GM21528 (cell line): ENCODE measurements around the gene PPP1R16B.
"Not testable (repeated sequence)": the region's sequence is repeated elsewhere in the genome, so short reads cannot be mapped to it uniquely, and the experiment has no call there.

ENCODE experiments used
- ATAC-seq: cut with Tn5 transposase; IDR thresholded peaks from one replicate; pipeline ENCODE4 v1.9.1; 2021; ENCODE audit warnings: mild to moderate bottlenecking, moderate library complexity; ENCODE audit not compliant: unreplicated experiment, low FRiP score

The PPP1R16B gene

GRCh38 chr20:38790200-38791053, 15.1 kb upstream of the PPP1R16B start:
- no peak for ATAC-seq

DNA sequence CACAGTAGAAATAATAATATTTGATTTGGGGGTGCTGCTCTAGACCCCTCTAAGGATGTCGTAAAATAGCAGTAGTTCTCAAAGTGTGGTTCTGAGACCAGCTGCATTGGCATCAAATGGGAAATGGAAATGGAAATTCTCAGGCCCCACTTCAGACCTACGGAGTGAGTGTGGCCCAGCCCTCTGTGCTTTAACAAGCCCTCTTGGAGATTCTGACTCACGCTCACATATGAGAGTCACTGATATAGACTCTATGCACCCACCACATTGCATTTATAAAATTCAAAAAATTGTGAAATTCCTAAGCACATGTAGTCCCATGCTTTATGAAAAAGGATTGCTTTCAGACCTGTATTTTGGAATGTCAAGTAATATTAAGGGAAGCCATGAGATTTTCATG, 14.2 kb upstream of the PPP1R16B start:
- ATAC-seq: no peak

- ATAC-seq: no peak
These were observed 13.6 kb upstream of the PPP1R16B start for GRCh38 chr20:38791940-38792339.

- not testable (repeated sequence) for ATAC-seq
These were observed 11.4 kb upstream of the PPP1R16B start for GRCh38 chr20:38794057-38794456.

DNA sequence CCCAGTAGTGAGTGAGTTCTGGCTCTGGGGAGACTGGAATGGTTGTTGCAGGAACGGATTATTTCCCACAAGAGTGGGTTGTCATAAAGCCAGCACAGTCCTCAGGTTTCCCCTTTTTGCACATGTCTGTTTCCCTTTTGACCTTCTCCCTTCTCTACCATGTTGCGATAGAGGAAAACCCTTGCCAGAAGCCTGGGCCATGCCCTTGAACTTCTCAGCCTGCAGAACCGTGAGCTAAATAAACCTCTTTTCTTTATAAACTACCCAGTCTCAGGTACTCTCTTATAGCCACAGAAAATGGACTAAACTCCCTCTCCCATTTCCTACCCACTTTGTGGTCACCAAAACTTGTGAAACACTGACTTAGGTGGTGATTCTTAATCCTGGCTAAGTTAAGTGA, 7.2 kb upstream of the PPP1R16B start:
- ATAC-seq: no peak

GRCh38 chr20:38799203-38799602, 6.3 kb upstream of the PPP1R16B start:
- no peak for ATAC-seq

DNA sequence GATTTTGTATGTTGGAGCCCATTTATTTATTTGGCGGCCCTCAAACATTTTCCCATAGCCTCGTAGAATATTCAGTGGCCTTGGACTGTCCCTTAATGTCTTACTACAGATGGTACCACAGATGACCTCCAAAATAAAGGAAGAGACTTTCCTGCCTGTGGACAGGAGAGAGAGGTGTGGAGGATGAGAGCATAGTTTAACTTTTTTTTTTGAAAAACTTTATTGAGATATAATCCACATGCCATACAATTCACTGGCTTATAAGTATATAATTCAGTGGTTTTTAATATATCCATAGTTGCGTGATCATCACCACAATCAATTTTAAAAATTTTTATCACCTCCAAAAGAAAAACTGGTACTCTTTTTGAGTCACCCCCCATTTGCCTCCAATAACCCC, 4.6 kb upstream of the PPP1R16B start:
- ATAC-seq: no peak

DNA sequence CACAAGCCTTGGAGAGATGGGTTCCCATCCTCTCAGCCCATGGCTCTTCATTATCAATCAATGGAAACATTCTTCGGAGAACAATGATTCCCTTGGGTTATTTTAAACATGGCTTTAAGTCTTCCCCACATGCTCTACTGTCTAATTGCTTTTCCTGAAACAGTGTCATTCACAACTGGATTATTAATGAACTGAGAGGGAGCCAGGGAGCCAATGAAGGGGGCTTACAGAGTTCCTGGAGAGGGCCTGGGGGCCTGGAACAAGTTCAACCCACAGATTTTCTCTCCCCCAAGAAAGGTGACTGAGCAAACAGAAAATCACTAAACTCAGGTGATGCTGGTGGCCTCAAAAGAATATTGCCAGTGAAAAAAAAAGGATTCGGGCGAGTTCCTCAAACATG, 1.3 kb upstream of the PPP1R16B start:
- no peak for ATAC-seq

DNA sequence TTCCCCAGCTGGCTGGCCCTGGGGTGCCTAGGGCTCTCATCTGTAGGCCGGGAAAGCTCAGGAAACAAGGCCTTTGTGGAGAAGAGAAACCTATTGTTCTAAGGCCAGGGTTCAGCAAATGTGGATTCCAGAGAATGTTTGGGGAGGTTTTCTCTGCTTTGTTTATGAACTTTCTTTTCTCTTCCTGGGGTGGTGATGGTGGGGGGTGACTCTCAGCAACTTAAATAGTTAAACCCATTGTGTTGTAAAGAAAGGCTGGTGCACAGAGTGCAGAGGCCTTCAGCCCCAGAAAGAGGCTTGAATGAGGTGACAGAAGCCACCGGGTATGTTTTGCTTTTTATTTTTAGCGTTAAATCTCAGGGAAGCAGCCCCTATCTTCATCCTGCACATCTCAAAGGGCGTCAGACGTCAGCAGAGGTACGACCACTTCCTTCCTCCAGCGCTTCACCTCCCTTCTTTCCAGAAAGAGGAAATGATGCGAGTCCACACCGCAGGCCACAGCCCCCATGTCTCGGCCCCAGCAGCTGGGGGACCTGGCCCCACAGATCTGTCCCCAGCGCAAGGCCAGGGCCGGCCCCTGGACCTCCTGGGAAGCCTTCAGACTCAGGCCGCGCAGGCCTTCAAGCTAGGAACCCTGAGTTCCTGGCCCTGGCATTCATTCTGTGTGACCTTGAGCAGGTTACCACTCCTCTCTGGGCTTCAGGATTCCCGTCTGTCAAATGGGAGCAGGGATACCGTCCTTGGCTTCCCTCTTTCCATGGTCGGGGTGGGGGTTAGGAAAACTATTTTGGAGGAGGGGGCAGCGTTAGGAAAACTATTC, 605 bp upstream of the PPP1R16B start:
- ATAC-seq: peak; percentile 40

- ATAC-seq: no peak
These were observed 709 bp downstream of the PPP1R16B start for GRCh38 chr20:38805958-38806854.

DNA sequence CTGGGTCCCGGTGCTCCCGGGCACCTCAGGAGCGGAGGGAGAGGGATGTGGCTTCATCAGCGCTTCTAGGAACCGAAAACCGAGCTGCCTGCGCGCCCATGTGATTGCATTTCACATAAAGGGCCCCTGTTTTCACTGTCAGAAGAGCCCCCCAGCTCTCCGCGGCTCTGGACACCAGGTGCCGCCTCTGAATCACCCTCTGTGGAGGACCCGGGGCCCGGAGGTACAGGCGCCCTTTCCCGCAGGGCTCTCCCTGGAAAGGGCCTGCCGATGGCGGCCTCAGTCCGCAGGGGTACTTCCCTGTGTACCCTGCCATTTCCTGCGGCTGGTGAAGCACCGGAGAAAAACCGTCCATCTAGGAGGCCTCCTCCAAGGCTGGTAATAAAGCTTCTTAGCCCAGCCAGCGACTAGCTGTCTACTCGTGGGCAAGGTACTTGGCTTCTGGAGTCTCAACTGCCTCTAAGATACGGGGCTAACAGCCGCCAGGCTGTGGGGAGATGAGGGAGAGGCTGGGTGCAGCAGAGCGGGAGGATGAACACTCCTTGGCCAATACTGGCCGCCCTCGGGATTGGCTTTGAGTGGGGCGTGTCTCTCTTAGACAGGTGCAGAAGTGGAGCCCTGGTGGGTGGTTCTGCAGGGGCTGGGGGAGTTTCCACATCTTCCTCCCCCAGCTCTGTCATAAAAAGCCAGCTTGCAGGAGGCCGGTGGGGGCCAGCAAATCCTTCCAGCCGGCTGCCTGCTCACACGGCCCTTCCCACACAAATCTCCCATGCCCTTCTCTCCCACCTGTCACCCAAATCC, 1.6 kb downstream of the PPP1R16B start:
- ATAC-seq: no peak

GRCh38 chr20:38809942-38810341, 4.4 kb downstream of the PPP1R16B start:
- ATAC-seq: no peak

DNA sequence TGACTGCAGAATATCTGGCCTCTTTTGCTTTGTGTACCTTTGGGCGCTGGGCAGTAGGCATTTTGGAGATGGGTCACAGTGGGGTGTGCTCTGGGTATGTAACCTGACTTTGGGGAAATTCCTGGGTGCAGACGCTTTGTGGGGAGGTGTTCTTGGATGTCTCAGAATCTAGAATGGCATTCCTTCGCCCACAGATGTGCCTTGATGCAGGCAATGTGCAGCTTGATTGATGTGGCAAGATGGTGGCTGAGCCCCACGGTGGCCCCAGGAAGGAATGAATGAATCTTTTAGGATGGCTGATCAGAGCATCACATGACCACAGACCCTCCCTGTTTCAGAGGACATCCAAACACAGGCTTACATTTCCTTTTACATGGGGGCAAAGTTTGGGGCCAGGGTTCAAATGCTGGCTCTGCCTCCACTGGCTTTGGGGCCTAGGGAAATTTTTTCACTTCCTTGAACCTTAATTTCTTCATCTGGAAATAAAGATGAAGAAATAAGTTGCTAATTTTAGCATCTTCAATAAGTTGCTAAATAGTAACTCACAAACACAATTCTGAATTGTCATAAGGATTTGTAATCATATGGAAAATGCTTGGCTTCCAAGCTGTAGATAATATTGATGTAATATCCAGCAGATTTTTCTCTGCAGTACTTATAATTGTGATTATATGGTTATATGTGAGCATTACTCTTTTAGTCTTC, 5.6 kb downstream of the PPP1R16B start:
- ATAC-seq: no peak

- ATAC-seq: no peak
These were observed 6.3 kb downstream of the PPP1R16B start for GRCh38 chr20:38811769-38812168.

- ATAC-seq: no peak
These were observed 6.7 kb downstream of the PPP1R16B start for GRCh38 chr20:38812182-38812581.

DNA sequence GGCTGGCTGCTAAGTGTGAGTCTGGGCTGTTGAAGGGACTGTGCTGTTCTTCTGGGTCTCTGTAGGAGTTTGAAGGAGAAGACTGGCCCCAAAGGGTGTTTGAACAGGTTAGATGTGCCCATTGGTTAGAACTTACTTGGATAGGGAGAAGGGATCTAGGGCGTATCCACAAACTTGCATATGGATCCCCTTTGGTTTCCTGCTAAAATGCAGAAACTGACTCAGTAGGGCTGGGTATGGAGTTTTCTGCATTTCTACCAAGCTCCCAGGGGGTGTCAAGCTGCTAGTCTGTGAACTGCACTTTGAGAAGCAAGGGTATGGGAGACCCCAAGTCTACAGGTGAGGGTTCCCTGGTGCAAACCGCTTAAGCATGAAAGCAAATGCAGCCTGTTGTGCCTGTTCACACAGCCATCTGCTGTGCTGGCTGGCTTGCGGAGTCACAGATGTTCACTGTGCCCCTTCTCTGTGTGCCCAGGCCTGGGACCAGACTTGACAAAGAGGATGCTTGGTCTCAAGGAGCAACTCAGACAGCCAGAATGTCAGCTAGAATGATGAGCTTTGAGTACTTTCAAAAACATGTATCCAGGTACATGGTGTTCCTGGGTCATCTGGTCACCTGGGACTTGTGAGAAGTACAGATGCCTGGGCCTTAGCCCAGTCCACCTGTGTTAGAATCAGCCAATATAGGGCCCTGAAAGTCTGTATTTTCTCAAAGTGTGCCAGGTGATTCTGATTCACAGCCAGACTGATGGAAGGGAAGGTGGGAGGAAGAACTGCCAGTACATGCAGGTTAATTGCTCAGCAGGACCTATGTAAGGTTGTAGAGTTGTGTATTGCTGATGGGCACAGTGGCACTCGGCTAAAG, 7.4 kb downstream of the PPP1R16B start:
- ATAC-seq: no peak

- ATAC-seq: not testable (repeated sequence)
These were observed 8.1 kb downstream of the PPP1R16B start for GRCh38 chr20:38813574-38813962.

DNA sequence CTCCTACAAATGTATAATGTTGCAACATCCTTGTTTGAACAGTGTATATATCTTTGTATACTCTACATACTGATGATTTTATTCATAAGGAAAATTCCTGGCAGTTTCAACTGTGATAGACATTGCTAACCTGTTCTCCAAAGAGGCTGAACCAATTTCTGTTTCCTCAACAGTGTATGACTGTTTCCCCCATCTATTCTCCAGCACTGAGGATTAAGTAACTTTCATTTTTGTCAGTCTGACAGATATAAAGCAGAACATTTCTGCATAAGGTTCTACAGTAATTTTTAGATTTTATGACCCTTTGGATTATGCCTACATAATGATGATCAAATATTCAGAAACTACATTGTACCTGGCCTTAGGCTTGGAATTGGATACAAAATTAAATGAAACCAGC, 9.9 kb downstream of the PPP1R16B start:
- ATAC-seq: no peak
